Lung (tissue), 12 donors: ENCODE results near the gene B3GALT4. TPM values are rescaled to one million over a fixed set of nuclear protein-coding genes. Genes with fewer than 3 reads are reported as not detected.

Experiments used
- ATAC-seq: fragments of 200-7000 bp; cut with Tn5 transposase; one replicate; pipeline ENCODE4 v1.9.1; 2020; ENCODE audit warnings: moderate number of reproducible peaks; ENCODE audit not compliant: insufficient read depth, low FRiP score
- DNase-seq, 3 donors: peaks; one replicate each; pipeline ENCODE4 v3.0.0-alpha.2; 2013 to 2017
- H3K27ac ChIP-seq, 2 donors: one replicate each; pipeline ENCODE4 v1.5.1; 2013; ENCODE audit warnings: mild to moderate bottlenecking in 2 of 2, moderate library complexity in 2 of 2, control low read depth in 1 of 2, inconsistent platforms in 1 of 2, low read depth in 1 of 2, low read length in 1 of 2
- H3K27me3 ChIP-seq, 3 donors: one replicate each; pipeline ENCODE4 v1.5.1; 2013; ENCODE audit warnings: low read length in 2 of 3; ENCODE audit not compliant: control insufficient read depth in 3 of 3, insufficient read depth in 3 of 3
- H3K36me3 ChIP-seq, 4 donors: one replicate each; pipeline ENCODE4 v1.5.1; 2013; ENCODE audit warnings: low read length in 4 of 4, mild to moderate bottlenecking in 1 of 4, moderate library complexity in 1 of 4; ENCODE audit not compliant: control insufficient read depth in 4 of 4, insufficient read depth in 4 of 4
- H3K4me1 ChIP-seq, 5 donors: one replicate each; pipeline ENCODE4 v1.5.1; 2013; ENCODE audit warnings: low read length in 5 of 5, mild to moderate bottlenecking in 2 of 5, moderate library complexity in 1 of 5; ENCODE audit not compliant: control insufficient read depth in 5 of 5, insufficient read depth in 5 of 5
- H3K4me3 ChIP-seq: one replicate; pipeline ENCODE4 v1.5.1; 2013; ENCODE audit warnings: mild to moderate bottlenecking, control low read depth, moderate library complexity
- H3K9ac ChIP-seq, 2 donors: one replicate each; pipeline ENCODE4 v1.5.1; 2013; ENCODE audit warnings: low read length in 2 of 2, control low read depth in 1 of 2; ENCODE audit not compliant: insufficient read depth in 1 of 2
- H3K9me3 ChIP-seq, 4 donors: one replicate each; pipeline ENCODE4 v1.5.1; 2013; ENCODE audit warnings: low read length in 3 of 4, mild to moderate bottlenecking in 1 of 4, moderate library complexity in 1 of 4; ENCODE audit not compliant: control insufficient read depth in 4 of 4, insufficient read depth in 3 of 4
- WGBS, 2 donors: extraction: QIAGEN DNeasy Blood & Tissue Kit; methylation state at CpG; one replicate each; pipeline ENCODE4 v1.1.7; 2013; 5-methylcytosine and 5-hydroxymethylcytosine counted together
- polyA plus RNA-seq, 2 donors: library from polyadenylated mRNA; stranded (reverse); fragments of 200-250 nt; gene quantifications; one replicate each; pipeline ENCODE4 v1.2.1, GENCODE V29; 2013
- total RNA-seq, 2 donors: library from RNA; depleted of rRNA in 1 of 2; stranded (reverse); fragments of >200 nt in 1 of 2; gene quantifications; one replicate each; pipeline ENCODE4 v1.2.1, GENCODE V29; 2014 to 2021
- TF ChIP-seq, protein P1 (sequence below): IDR thresholded peaks from 2 replicates; pipeline ENCODE4 v1.5.1; 2012; ENCODE audit warnings: mild to moderate bottlenecking; ENCODE audit errors: control extremely low read depth, extremely low read depth
- donor health status: control.
- donor health status: control.
- donor health status: Bipolar disorder and iron deficiency.
- donor health status: healthy.
- donor health status: DM: yes; HTN: yes; CAD: no.

The B3GALT4 gene
- total and polyA plus RNA-seq, 4 donors = 6.8 to 19.0 (median 14.0) TPM

DNA sequence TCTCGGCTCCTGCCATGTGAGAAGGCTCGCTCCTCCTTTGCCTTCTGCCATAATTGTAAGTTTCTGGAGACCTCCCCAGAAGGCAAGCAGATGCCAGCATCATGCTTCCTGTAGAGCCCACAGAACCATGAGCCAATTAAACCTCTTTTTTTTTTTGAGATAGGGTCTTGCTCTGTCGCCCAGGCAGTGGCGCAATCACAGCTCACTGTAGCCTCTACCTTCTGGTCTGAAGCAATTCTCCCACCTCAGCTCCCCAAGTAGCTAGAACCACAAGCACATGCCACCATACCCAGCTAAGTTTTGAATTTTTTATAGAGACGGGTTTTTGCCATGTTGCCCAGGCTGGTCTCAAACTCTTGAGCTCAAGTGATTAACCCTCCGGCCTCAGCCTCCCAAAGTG lies 40.1 kb upstream of the B3GALT4 start:
- 85% methylated on average over 6 of the region's 6 CpGs for whole genome bisulfite sequencing, 2 donors
- TF ChIP-seq, protein P1, sequence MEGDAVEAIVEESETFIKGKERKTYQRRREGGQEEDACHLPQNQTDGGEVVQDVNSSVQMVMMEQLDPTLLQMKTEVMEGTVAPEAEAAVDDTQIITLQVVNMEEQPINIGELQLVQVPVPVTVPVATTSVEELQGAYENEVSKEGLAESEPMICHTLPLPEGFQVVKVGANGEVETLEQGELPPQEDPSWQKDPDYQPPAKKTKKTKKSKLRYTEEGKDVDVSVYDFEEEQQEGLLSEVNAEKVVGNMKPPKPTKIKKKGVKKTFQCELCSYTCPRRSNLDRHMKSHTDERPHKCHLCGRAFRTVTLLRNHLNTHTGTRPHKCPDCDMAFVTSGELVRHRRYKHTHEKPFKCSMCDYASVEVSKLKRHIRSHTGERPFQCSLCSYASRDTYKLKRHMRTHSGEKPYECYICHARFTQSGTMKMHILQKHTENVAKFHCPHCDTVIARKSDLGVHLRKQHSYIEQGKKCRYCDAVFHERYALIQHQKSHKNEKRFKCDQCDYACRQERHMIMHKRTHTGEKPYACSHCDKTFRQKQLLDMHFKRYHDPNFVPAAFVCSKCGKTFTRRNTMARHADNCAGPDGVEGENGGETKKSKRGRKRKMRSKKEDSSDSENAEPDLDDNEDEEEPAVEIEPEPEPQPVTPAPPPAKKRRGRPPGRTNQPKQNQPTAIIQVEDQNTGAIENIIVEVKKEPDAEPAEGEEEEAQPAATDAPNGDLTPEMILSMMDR = no peak
- Histone ChIP-seq H3K9me3 (no peaks in the 10 kb centered on the region), H3K27ac (no peak overlapping the region), H3K4me1 (no peaks in the 10 kb centered on the region), H3K27me3 (peaks cover 0 to 3% (median 0%) of the 10 kb centered on the region in 3 donors), H3K9ac (no peak overlapping the region), H3K4me3 (no peak overlapping the region), H3K36me3 (no peaks in the 10 kb centered on the region)
- ATAC-seq (no peak), DNase-seq (no peak)

DNA sequence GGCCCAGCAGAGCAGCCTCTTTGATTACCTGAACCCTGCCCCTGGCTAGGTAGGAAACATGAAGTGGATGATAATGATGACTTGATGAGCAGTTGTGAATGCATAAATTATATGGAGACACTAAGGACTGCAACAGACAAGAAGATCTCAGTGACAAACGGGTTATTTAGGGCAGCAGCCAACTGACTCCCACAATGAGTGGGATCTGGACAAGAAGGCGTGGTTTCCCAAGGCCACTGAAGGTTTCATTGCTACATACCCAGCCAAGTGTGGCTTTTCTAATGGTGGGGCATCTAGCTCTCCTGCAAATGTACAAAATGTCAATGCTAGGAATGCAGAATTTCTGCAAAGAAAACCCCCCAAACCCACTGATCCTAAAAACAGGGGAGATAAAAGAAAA lies 39.2 kb upstream of the B3GALT4 start:
- TF ChIP-seq, protein P1 = no peak
- peaks cover 0 to 5% (median 0%) of the 10 kb centered on the region in 3 donors for H3K27me3 ChIP-seq
- H3K4me1 ChIP-seq = no peaks in the 10 kb centered on the region
- H3K36me3 ChIP-seq = no peaks in the 10 kb centered on the region
- H3K4me3 ChIP-seq = no peak overlapping the region
- WGBS, 2 donors = 73 to 84% methylated on average over 2 of the region's 2 CpGs
- H3K9me3 ChIP-seq = no peaks in the 10 kb centered on the region
- DNase-seq (no peak), ATAC-seq (no peak)
- no peak overlapping the region for H3K27ac ChIP-seq
- H3K9ac ChIP-seq = no peak overlapping the region

DNA sequence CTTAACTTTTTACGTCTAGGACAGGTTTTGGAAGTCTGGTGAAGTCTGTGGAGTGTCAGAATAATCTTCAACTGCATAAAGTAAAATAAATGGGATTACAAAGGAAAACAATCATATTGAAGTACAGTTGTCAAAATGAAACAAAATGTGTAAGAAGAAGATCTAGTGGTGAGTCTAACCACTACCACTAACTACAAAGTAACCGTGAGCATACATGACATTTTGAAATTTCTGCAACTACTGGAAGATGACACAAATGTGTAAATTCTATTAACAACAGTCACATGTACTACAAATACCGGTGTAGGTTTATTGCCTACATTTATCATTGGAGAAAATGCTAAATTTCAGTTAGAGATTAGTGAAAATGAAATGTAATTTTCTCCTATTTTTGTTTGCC lies 35.0 kb upstream of the B3GALT4 start:
- Histone ChIP-seq H3K9me3 (no peaks in the 10 kb centered on the region), H3K27ac (no peak overlapping the region), H3K4me3 (no peak overlapping the region), H3K4me1 (no peaks in the 10 kb centered on the region), H3K9ac (no peak overlapping the region), H3K27me3 (peaks cover 0 to 3% (median 0%) of the 10 kb centered on the region in 3 donors), H3K36me3 (no peaks in the 10 kb centered on the region)
- ATAC-seq (no peak), DNase-seq (no peak)
- 51 to 53% methylated on average over 3 of the region's 3 CpGs for WGBS, 2 donors
- TF ChIP-seq, protein P1 = no peak

DNA sequence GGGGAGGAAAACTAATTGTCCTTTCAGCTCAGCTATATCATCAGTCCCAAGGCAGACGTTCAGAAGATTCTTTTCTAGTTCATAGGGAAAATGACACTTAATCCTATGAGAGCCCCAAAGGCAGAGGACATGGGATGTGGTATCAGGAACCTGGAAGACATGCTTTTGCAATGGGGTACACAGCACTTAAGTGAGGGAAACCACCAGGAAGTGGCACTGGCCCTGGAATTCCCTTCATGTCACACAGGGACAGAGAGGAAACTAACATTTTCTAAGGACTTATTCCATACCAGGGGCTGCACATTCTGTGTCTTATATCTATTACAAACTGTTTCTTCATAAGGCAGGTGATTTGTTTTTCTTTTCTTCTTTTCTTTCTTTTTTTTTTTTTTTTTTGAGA lies 33.4 kb upstream of the B3GALT4 start:
- DNase-seq (no peak), ATAC-seq (no peak)
- WGBS, 2 donors = 41 to 68% methylated on average over 1 of the region's 1 CpG
- TF ChIP-seq, protein P1 = no peak
- H3K36me3 ChIP-seq = no peaks in the 10 kb centered on the region
- peaks cover 0 to 6% (median 1%) of the 10 kb centered on the region in 5 donors for H3K4me1 ChIP-seq
- H3K27ac ChIP-seq = no peak overlapping the region
- H3K9ac ChIP-seq = no peak overlapping the region
- no peaks in the 10 kb centered on the region for H3K9me3 ChIP-seq
- peaks cover 0 to 3% (median 0%) of the 10 kb centered on the region in 3 donors for H3K27me3 ChIP-seq
- H3K4me3 ChIP-seq = no peak overlapping the region
